Smooth muscle cell of the coronary artery (primary cell): ENCODE data around the gene XIST. TPM values are rescaled to one million over a fixed set of nuclear protein-coding genes. Genes with fewer than 3 reads are reported as not detected.

Experiments
- total RNA-seq: library from RNA; depleted of rRNA; stranded (reverse); fragments of >200 nt; gene quantifications from 2 replicates; pipeline ENCODE4 v1.2.3, GENCODE V29; 2014; ENCODE audit warnings: low replicate concordance

XIST gene
- total RNA-seq, result under 0.01 and 38.8 TPM in 2 replicates

DNA sequence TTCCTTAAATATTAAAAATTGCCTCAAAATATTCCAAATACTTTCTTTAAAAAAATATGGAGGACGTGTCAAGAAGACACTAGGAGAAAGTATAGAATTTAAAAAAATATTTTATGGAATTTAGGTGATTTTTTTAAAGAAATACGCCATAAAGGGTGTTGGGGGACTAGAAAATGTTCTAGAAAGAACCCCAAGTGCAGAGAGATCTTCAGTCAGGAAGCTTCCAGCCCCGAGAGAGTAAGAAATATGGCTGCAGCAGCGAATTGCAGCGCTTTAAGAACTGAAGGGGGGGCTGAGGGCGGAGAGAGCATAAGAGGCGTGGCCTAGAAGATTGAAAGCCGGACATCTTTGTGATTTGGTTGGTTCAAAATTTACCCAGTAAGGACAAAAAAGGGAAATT lies at the start of gene XIST:
TSS of gene XIST (minus strand) at position 248 of the 400 bp plus-strand sequence.

